Measurements from ENCODE around the gene GPC6.

Gene GPC6

DNA sequence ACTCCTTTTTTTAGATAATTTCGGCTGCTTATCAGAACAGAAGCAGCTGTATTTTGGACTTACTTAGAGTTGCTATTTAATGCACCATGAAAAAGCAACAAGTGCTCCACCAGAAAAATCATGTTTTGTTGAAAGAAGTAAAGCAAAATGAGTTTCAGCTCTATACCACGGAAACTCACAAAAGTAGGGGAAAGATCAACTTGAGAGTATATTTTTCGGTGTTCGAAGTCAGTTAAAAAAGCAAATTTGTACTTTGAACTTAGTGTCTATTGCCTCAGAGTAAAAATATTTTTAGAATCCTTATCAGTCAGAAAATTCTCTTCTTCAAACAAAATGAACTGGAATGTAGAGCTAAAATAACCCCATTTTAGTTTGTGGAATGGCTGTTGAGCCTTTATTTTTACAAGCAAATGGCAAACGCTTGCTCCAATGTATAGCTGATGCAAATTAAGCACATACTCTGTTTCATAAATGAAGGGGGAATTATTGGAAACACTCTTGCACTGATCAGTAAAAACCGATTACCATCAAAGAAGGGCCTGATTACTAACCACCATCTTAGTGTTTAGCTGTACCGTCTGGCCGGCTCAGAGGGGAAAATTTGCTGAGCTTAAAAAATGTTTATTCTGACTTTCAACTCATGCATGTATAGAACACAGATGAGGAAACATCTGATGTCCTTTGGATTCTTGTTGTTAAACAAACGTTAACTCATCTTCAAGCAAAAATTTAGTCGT lies 540.7 kb downstream of the GPC6 start:
- no peaks in the 10 kb centered on the region for H3F3A ChIP-seq (ENCODE audit: insufficient read depth)
- no peaks in the 10 kb centered on the region for H3K9me2 ChIP-seq (replicated peaks; ENCODE audit: insufficient read depth, low read length)
- no peaks in the 10 kb centered on the region for H3K36me3 ChIP-seq (ENCODE audit: low read length)
- H3K9me3 ChIP-seq (ENCODE audit: insufficient read depth, low read length): no peaks in the 10 kb centered on the region
- no peaks in the 10 kb centered on the region for H3K27me3 ChIP-seq (ENCODE audit: low read length)
- H3K4me2 ChIP-seq (ENCODE audit: low read depth, low read length, poor library complexity, severe bottlenecking): no peak overlapping the region
- H3K9ac ChIP-seq (ENCODE audit: low read length): no peak overlapping the region
- no peaks in the 10 kb centered on the region for H4K20me1 ChIP-seq (ENCODE audit: low read depth, low read length)
- no peak for TF ChIP-seq EZH2phosphoT487 (conservative IDR thresholded peaks at IDR 0.05; ENCODE audit: low read length)
- no peak for TF ChIP-seq CTCF (IDR thresholded peaks at IDR 0.05; ENCODE audit: insufficient read depth, low read length, poor library complexity, severe bottlenecking)
- H3K4me3 ChIP-seq (ENCODE audit: insufficient read depth, low read length, poor library complexity, severe bottlenecking): no peak overlapping the region
- no peak overlapping the region for H3K27ac ChIP-seq (ENCODE audit: low read depth, low read length)
- no peak overlapping the region for H2AFZ ChIP-seq (ENCODE audit: low read depth, low read length, severe bottlenecking)
- H3K79me2 ChIP-seq (ENCODE audit: insufficient read depth, low read length): no peaks in the 10 kb centered on the region

DNA sequence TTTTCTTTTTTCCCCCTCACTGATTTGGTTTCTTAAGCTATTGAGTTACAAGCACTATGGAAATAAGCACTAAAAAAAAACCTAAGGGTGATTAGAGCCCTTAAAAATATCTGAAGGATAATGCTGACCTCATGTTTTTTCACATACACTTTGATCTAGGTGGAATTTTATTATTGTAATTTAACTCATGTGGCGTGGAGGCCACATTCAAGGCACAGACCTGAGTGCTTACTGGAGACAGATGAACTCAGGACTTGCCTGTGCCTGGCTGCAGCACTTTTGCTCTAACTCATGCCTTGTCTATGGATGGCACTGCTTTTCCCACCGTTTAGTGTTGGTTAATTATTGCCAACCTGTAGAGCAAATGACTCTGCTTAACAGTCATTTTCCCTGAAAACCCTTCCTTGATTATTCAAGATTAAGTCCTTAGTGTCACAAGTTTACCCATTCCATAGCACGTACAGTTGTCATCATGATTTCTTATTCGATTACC lies 541.4 kb downstream of the GPC6 start:
- H3F3A ChIP-seq (ENCODE audit: insufficient read depth): no peaks in the 10 kb centered on the region
- H3K36me3 ChIP-seq (ENCODE audit: low read length): no peaks in the 10 kb centered on the region
- H3K9me2 ChIP-seq (replicated peaks; ENCODE audit: insufficient read depth, low read length): no peaks in the 10 kb centered on the region
- H3K4me3 ChIP-seq (ENCODE audit: insufficient read depth, low read length, poor library complexity, severe bottlenecking): no peak overlapping the region
- H3K79me2 ChIP-seq (ENCODE audit: insufficient read depth, low read length): no peaks in the 10 kb centered on the region
- no peaks in the 10 kb centered on the region for H3K9me3 ChIP-seq (ENCODE audit: insufficient read depth, low read length)
- no peak overlapping the region for H3K9ac ChIP-seq (ENCODE audit: low read length)
- H3K27ac ChIP-seq (ENCODE audit: low read depth, low read length): no peak overlapping the region
- H3K4me2 ChIP-seq (ENCODE audit: low read depth, low read length, poor library complexity, severe bottlenecking): no peak overlapping the region
- no peaks in the 10 kb centered on the region for H4K20me1 ChIP-seq (ENCODE audit: low read depth, low read length)
- no peak overlapping the region for H2AFZ ChIP-seq (ENCODE audit: low read depth, low read length, severe bottlenecking)
- no peak for TF ChIP-seq CTCF (IDR thresholded peaks at IDR 0.05; ENCODE audit: insufficient read depth, low read length, poor library complexity, severe bottlenecking)
- TF ChIP-seq EZH2phosphoT487 (conservative IDR thresholded peaks at IDR 0.05; ENCODE audit: low read length): no peak
- no peaks in the 10 kb centered on the region for H3K27me3 ChIP-seq (ENCODE audit: low read length)

DNA sequence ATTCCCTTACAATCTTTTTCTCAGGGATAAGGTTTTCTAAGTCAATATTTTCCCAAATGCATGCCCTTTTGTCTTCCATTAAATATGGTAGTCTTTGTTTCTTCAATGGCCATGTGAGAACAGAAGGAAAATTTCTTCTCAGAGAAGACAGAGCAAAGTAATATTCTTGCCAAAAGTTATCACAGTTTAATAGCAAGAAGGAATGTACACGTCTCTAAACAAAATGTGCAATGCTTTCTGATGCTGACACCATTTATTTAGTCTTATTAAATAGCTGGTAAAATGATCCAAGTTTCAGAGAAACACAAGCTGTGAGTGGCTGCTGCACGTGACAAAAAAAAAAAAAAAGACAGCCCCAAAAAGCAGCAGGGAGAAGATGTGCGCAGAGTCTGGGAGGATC lies 542.5 kb downstream of the GPC6 start:
- TF ChIP-seq CTCF (IDR thresholded peaks at IDR 0.05; ENCODE audit: insufficient read depth, low read length, poor library complexity, severe bottlenecking) (no peak), EZH2phosphoT487 (conservative IDR thresholded peaks at IDR 0.05; ENCODE audit: low read length) (no peak)
- H3K79me2 ChIP-seq (ENCODE audit: insufficient read depth, low read length): no peaks in the 10 kb centered on the region
- no peaks in the 10 kb centered on the region for H3F3A ChIP-seq (ENCODE audit: insufficient read depth)
- H3K9me2 ChIP-seq (replicated peaks; ENCODE audit: insufficient read depth, low read length): no peaks in the 10 kb centered on the region
- H4K20me1 ChIP-seq (ENCODE audit: low read depth, low read length): no peaks in the 10 kb centered on the region
- no peaks in the 10 kb centered on the region for H3K9me3 ChIP-seq (ENCODE audit: insufficient read depth, low read length)
- no peaks in the 10 kb centered on the region for H3K27me3 ChIP-seq (ENCODE audit: low read length)
- H3K27ac ChIP-seq (ENCODE audit: low read depth, low read length): no peak overlapping the region
- H3K9ac ChIP-seq (ENCODE audit: low read length): no peak overlapping the region
- H2AFZ ChIP-seq (ENCODE audit: low read depth, low read length, severe bottlenecking): no peak overlapping the region
- no peak overlapping the region for H3K4me3 ChIP-seq (ENCODE audit: insufficient read depth, low read length, poor library complexity, severe bottlenecking)
- no peaks in the 10 kb centered on the region for H3K36me3 ChIP-seq (ENCODE audit: low read length)
- H3K4me2 ChIP-seq (ENCODE audit: low read depth, low read length, poor library complexity, severe bottlenecking): no peak overlapping the region
